HepG2 (cell line): ENCODE data around the gene TAF8. TPM values are rescaled to one million over a fixed set of nuclear protein-coding genes. Genes with fewer than 3 reads are reported as not detected.

Experiments used
- CBX5 ChIP-seq: sonication (generic); formaldehyde crosslinking; IDR thresholded peaks from 2 replicates; pipeline ENCODE4 v1.4.0; 2020; ENCODE audit warnings: missing genetic modification reagents, borderline replicate concordance
- HMGXB4 ChIP-seq, 2 experiments: sonication (generic) in 1 of 2; formaldehyde crosslinking in 1 of 2; IDR thresholded peaks; 2 replicates each; pipeline versions ENCODE4 v1.4.0 to v1.6.1; 2018 to 2020; ENCODE audit warnings: missing genetic modification reagents in 2 of 2, borderline replicate concordance in 1 of 2, low read depth in 1 of 2, mild to moderate bottlenecking in 1 of 2, missing biosample characterization in 1 of 2
- HOXD1 ChIP-seq: sonication (generic); formaldehyde crosslinking; IDR thresholded peaks from 2 replicates; pipeline ENCODE4 v1.5.0; 2020; ENCODE audit warnings: missing genetic modification reagents
- MEIS2 ChIP-seq: sonication (generic); formaldehyde crosslinking; IDR thresholded peaks from 2 replicates; pipeline ENCODE4 v1.9.0; 2021; ENCODE audit warnings: mild to moderate bottlenecking, missing genetic modification reagents
- PREB ChIP-seq: sonication (generic); formaldehyde crosslinking; IDR thresholded peaks from 2 replicates; pipeline ENCODE4 v1.4.0; 2020; ENCODE audit warnings: missing genetic modification reagents
- RNF2 ChIP-seq: fragments of 450-650 bp; conservative IDR thresholded peaks from 2 replicates; pipeline ENCODE4 v1.6.1; 2016; ENCODE audit warnings: low read depth
- SAFB2 ChIP-seq: sonication (generic); formaldehyde crosslinking; IDR thresholded peaks from 2 replicates; pipeline ENCODE4 v1.5.1; 2020; ENCODE audit warnings: missing genetic modification reagents, low read depth, mild to moderate bottlenecking, borderline replicate concordance
- SATB2 ChIP-seq: sonication (generic); formaldehyde crosslinking; IDR thresholded peaks from 2 replicates; pipeline ENCODE4 v1.5.0; 2020; ENCODE audit warnings: missing genetic modification reagents
- SP5 ChIP-seq: IDR thresholded peaks from 2 replicates; pipeline ENCODE4 v1.6.1; 2016; ENCODE audit warnings: low read depth, borderline replicate concordance
- ZBTB26 ChIP-seq: IDR thresholded peaks from 2 replicates; pipeline ENCODE4 v1.6.1; 2016; ENCODE audit warnings: missing compliant biosample characterization, missing genetic modification reagents, borderline replicate concordance
- ZNF550 ChIP-seq: sonication (generic); formaldehyde crosslinking; IDR thresholded peaks from 2 replicates; pipeline ENCODE4 v1.4.0; 2020; ENCODE audit warnings: mild to moderate bottlenecking, missing genetic modification reagents, borderline replicate concordance
- polyA plus RNA-seq, 8 experiments: library from polyadenylated mRNA; depleted of rRNA in 3 of 8; stranded (reverse) in 7 of 8; unstranded in 1 of 8; fragments of >200 nt; fragmentation: Illumina TruSeq in 4 of 8; extraction: Trizol in 4 of 8; gene quantifications; 2 replicates each; pipeline versions ENCODE4 v1.2.1 to v1.2.3, GENCODE V29; 2011 to 2016; ENCODE audit warnings: low read depth in 4 of 8, missing spikeins in 1 of 8, mixed read lengths in 1 of 8; ENCODE audit not compliant: insufficient read depth in 1 of 8
- total RNA-seq, 5 experiments: library from RNA; depleted of rRNA; stranded (reverse); fragments of >200 nt; fragmentation: Illumina TruSeq; extraction: Trizol; gene quantifications; 2 replicates each; pipeline ENCODE4 v1.2.3, GENCODE V29; 2016; ENCODE audit warnings: low read depth in 1 of 5
- TF ChIP-seq, protein P1 (sequence below): sonication (generic); formaldehyde crosslinking; IDR thresholded peaks from 2 replicates; pipeline ENCODE4 v1.5.1; 2020; ENCODE audit warnings: mild to moderate bottlenecking, missing genetic modification reagents, moderate library complexity
- TF ChIP-seq, protein P2 (sequence below): sonication (generic); formaldehyde crosslinking; IDR thresholded peaks from 2 replicates; pipeline ENCODE4; 2020; ENCODE audit warnings: missing genetic modification reagents, mild to moderate bottlenecking, borderline replicate concordance
- TF ChIP-seq, protein P3 (sequence below): sonication (generic); formaldehyde crosslinking; IDR thresholded peaks from 2 replicates; pipeline ENCODE4 v1.4.0; 2020; ENCODE audit warnings: missing genetic modification reagents, borderline replicate concordance

Gene TAF8
- total and polyA plus RNA-seq, 2 of the 13 experiments (the other 11 are each of a cell fraction or from before 2014, with no cell fraction given), result 25.2 to 25.8 TPM

DNA sequence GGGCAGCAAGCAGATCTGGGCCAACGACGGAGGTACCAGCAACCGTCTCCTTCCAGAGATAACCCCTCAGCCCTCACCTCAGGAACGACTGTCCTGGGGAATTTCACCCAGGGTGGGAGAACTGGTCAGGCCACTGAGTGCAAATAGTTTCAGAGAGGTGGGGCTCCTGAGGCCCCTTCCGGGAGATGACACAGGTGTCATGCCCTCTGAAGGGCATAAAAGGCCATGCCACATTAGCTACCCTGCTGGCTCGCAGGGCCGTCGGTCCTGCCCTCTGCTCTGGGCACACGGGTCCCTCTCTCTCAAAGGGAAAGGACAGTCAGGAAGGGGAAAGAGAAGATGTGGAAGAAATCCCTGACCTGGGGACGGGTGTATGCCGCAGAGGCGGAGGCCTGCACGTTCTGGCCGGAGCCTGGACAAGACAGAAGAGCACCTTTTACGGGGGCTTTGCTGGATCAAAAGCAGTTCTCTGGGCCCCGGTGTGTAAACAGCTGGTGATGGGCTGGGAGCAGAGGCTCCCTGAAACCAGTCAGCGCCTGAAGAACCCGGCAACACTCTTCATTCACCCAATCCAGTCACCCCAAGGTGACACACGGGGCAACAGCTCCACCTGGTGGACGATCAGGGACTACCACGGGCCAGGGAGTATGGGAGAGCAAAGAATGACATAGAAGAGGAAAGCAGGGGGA is 6.4 kb upstream of the TAF8 start (continued):
- TF ChIP-seq, protein P1, sequence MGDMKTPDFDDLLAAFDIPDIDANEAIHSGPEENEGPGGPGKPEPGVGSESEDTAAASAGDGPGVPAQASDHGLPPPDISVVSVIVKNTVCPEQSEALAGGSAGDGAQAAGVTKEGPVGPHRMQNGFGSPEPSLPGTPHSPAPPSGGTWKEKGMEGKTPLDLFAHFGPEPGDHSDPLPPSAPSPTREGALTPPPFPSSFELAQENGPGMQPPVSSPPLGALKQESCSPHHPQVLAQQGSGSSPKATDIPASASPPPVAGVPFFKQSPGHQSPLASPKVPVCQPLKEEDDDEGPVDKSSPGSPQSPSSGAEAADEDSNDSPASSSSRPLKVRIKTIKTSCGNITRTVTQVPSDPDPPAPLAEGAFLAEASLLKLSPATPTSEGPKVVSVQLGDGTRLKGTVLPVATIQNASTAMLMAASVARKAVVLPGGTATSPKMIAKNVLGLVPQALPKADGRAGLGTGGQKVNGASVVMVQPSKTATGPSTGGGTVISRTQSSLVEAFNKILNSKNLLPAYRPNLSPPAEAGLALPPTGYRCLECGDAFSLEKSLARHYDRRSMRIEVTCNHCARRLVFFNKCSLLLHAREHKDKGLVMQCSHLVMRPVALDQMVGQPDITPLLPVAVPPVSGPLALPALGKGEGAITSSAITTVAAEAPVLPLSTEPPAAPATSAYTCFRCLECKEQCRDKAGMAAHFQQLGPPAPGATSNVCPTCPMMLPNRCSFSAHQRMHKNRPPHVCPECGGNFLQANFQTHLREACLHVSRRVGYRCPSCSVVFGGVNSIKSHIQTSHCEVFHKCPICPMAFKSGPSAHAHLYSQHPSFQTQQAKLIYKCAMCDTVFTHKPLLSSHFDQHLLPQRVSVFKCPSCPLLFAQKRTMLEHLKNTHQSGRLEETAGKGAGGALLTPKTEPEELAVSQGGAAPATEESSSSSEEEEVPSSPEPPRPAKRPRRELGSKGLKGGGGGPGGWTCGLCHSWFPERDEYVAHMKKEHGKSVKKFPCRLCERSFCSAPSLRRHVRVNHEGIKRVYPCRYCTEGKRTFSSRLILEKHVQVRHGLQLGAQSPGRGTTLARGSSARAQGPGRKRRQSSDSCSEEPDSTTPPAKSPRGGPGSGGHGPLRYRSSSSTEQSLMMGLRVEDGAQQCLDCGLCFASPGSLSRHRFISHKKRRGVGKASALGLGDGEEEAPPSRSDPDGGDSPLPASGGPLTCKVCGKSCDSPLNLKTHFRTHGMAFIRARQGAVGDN (CRISPR knock-in tag), result peak; percentile 74
- TF ChIP-seq, protein P2, sequence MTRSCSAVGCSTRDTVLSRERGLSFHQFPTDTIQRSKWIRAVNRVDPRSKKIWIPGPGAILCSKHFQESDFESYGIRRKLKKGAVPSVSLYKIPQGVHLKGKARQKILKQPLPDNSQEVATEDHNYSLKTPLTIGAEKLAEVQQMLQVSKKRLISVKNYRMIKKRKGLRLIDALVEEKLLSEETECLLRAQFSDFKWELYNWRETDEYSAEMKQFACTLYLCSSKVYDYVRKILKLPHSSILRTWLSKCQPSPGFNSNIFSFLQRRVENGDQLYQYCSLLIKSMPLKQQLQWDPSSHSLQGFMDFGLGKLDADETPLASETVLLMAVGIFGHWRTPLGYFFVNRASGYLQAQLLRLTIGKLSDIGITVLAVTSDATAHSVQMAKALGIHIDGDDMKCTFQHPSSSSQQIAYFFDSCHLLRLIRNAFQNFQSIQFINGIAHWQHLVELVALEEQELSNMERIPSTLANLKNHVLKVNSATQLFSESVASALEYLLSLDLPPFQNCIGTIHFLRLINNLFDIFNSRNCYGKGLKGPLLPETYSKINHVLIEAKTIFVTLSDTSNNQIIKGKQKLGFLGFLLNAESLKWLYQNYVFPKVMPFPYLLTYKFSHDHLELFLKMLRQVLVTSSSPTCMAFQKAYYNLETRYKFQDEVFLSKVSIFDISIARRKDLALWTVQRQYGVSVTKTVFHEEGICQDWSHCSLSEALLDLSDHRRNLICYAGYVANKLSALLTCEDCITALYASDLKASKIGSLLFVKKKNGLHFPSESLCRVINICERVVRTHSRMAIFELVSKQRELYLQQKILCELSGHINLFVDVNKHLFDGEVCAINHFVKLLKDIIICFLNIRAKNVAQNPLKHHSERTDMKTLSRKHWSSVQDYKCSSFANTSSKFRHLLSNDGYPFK (CRISPR knock-in tag), result peak; percentile 75; the same call in 1 of the 2 replicates
- TF ChIP-seq CBX5 (peak; percentile 77; the same call in 1 of the 2 replicates), SATB2 (CRISPR knock-in tag) (no peak), RNF2 (no peak), ZBTB26 (CRISPR knock-in tag) (peak; percentile 19), MEIS2 (CRISPR knock-in tag) (no peak), ZNF550 (CRISPR knock-in tag) (no peak), HOXD1 (CRISPR knock-in tag) (no peak), SP5 (CRISPR knock-in tag) (no peak), SAFB2 (CRISPR knock-in tag) (peak; percentile 42; the same call in 1 of the 2 replicates), PREB (CRISPR knock-in tag) (no peak), HMGXB4 (CRISPR knock-in tag; IDR thresholded peaks at IDR 0.05; ENCODE audit: borderline replicate concordance in 1 of 2, low read depth in 1 of 2) (peak; percentile 90 to 91)
- TF ChIP-seq, protein P3, sequence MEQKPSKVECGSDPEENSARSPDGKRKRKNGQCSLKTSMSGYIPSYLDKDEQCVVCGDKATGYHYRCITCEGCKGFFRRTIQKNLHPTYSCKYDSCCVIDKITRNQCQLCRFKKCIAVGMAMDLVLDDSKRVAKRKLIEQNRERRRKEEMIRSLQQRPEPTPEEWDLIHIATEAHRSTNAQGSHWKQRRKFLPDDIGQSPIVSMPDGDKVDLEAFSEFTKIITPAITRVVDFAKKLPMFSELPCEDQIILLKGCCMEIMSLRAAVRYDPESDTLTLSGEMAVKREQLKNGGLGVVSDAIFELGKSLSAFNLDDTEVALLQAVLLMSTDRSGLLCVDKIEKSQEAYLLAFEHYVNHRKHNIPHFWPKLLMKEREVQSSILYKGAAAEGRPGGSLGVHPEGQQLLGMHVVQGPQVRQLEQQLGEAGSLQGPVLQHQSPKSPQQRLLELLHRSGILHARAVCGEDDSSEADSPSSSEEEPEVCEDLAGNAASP, result no peak
